Measurements from ENCODE around the gene CCDC124.

DNA sequence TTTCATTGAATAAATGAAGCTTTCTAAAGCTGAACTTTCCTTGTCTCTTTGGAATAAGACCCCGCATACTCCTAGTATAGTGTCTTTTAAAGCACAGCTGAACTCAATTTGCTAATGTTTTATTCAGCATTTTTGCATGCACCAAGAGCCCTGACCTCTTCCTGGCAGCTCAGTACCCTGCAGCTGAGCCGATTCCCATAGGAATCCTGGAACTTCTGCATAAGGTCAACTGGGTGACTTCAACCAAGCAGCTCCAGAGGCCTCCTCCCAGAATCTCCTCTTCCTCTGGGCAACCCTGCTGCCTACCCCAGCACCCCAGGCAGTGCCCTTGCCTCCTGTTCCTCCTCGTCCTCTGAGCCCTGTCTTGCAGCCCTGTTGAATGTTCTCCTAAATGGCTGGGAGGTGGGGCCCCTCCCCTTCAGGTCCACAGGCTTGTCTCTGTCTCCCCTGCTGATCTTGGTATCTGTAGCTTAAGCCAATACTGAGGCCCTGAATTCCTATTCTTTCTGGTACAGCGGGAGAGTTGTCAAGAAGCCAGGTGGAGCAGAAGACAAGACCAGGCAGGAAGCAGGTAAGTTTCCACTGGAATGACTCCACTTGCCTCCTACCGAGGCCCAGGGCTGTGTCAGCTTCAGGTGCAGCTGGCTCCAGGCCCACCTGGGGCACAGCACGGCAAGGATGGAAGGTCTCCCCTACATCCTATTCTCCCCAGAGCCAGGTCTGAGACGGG lies 23.6 kb upstream of the CCDC124 start:
- TF ChIP-seq, protein P1, sequence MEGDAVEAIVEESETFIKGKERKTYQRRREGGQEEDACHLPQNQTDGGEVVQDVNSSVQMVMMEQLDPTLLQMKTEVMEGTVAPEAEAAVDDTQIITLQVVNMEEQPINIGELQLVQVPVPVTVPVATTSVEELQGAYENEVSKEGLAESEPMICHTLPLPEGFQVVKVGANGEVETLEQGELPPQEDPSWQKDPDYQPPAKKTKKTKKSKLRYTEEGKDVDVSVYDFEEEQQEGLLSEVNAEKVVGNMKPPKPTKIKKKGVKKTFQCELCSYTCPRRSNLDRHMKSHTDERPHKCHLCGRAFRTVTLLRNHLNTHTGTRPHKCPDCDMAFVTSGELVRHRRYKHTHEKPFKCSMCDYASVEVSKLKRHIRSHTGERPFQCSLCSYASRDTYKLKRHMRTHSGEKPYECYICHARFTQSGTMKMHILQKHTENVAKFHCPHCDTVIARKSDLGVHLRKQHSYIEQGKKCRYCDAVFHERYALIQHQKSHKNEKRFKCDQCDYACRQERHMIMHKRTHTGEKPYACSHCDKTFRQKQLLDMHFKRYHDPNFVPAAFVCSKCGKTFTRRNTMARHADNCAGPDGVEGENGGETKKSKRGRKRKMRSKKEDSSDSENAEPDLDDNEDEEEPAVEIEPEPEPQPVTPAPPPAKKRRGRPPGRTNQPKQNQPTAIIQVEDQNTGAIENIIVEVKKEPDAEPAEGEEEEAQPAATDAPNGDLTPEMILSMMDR (conservative IDR thresholded peaks at IDR 0.05 in 1 of 2, IDR thresholded peaks at IDR 0.05 in 1 of 2; ENCODE audit: low read depth in 1 of 2, low read length in 2 of 2), result no peak
- no peak for TF ChIP-seq EZH2 (IDR thresholded peaks at IDR 0.05; ENCODE audit: low read length, missing control alignments)

Measured in fibroblast of lung (primary cell).